ENCODE measurements around the gene STK32B.
"Not testable (repeated sequence)": the region's sequence is repeated elsewhere in the genome, so short reads cannot be mapped to it uniquely, and the experiment has no call there.

Gene STK32B

GRCh38 chr4:5165420-5166369 is 114.4 kb downstream of the STK32B start:
- peak; percentile 88 for DNase-seq

- DNase-seq = peak; percentile 15
These were observed 115.1 kb downstream of the STK32B start for GRCh38 chr4:5166377-5166776.

GRCh38 chr4:5168891-5169290 is 117.6 kb downstream of the STK32B start:
- DNase-seq = no peak

- not testable (repeated sequence) for DNase-seq
These were observed 124.6 kb downstream of the STK32B start for GRCh38 chr4:5175836-5176235.

GRCh38 chr4:5184606-5185005 is 133.3 kb downstream of the STK32B start:
- peak; percentile 36 for DNase-seq

GRCh38 chr4:5185551-5185950 is 134.3 kb downstream of the STK32B start:
- DNase-seq = no peak

- no peak for DNase-seq
These were observed 135.2 kb downstream of the STK32B start for GRCh38 chr4:5186271-5187064.

GRCh38 chr4:5188130-5188529 is 136.8 kb downstream of the STK32B start:
- DNase-seq = no peak

GRCh38 chr4:5191831-5192230 is 140.6 kb downstream of the STK32B start:
- DNase-seq = no peak

GRCh38 chr4:5192271-5192670 is 141.0 kb downstream of the STK32B start:
- DNase-seq = no peak

- no peak for DNase-seq
These were observed 141.4 kb downstream of the STK32B start for GRCh38 chr4:5192678-5193077.

GRCh38 chr4:5198656-5199541 is 147.6 kb downstream of the STK32B start:
- no peak for DNase-seq

GRCh38 chr4:5199912-5200311 is 148.6 kb downstream of the STK32B start:
- DNase-seq = no peak

- no peak for DNase-seq
These were observed 149.2 kb downstream of the STK32B start for GRCh38 chr4:5200513-5200912.

GRCh38 chr4:5203309-5203992 is 152.2 kb downstream of the STK32B start:
- DNase-seq = peak; percentile 54

- no peak for DNase-seq
These were observed 152.7 kb downstream of the STK32B start for GRCh38 chr4:5203993-5204310.

GRCh38 chr4:5204781-5205180 is 153.5 kb downstream of the STK32B start:
- DNase-seq = no peak

GRCh38 chr4:5206016-5206790 is 154.9 kb downstream of the STK32B start:
- peak; percentile 95 for DNase-seq

- peak; percentile 68 for DNase-seq
These were observed 158.6 kb downstream of the STK32B start for GRCh38 chr4:5209862-5210261.

GRCh38 chr4:5211282-5211839 is 160.1 kb downstream of the STK32B start:
- no peak for DNase-seq
